Activated CD4-positive, alpha-beta T cell treated with anti-CD3 and anti-CD28 coated beads, Interleukin-2, amount 50 U/mL, for 4 hours (primary cell): ENCODE measurements around the gene MAPKBP1.
"Not testable (repeated sequence)": the region's sequence is repeated elsewhere in the genome, so short reads cannot be mapped to it uniquely, and the experiment has no call there.

Source experiments
- DNase-seq, 2 experiments: peaks; one replicate each; pipeline ENCODE4 v3.0.0-alpha.2; 2020

The MAPKBP1 gene, protein sequence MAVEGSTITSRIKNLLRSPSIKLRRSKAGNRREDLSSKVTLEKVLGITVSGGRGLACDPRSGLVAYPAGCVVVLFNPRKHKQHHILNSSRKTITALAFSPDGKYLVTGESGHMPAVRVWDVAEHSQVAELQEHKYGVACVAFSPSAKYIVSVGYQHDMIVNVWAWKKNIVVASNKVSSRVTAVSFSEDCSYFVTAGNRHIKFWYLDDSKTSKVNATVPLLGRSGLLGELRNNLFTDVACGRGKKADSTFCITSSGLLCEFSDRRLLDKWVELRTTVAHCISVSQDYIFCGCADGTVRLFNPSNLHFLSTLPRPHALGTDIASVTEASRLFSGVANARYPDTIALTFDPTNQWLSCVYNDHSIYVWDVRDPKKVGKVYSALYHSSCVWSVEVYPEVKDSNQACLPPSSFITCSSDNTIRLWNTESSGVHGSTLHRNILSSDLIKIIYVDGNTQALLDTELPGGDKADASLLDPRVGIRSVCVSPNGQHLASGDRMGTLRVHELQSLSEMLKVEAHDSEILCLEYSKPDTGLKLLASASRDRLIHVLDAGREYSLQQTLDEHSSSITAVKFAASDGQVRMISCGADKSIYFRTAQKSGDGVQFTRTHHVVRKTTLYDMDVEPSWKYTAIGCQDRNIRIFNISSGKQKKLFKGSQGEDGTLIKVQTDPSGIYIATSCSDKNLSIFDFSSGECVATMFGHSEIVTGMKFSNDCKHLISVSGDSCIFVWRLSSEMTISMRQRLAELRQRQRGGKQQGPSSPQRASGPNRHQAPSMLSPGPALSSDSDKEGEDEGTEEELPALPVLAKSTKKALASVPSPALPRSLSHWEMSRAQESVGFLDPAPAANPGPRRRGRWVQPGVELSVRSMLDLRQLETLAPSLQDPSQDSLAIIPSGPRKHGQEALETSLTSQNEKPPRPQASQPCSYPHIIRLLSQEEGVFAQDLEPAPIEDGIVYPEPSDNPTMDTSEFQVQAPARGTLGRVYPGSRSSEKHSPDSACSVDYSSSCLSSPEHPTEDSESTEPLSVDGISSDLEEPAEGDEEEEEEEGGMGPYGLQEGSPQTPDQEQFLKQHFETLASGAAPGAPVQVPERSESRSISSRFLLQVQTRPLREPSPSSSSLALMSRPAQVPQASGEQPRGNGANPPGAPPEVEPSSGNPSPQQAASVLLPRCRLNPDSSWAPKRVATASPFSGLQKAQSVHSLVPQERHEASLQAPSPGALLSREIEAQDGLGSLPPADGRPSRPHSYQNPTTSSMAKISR (N-terminal part only)

DNA sequence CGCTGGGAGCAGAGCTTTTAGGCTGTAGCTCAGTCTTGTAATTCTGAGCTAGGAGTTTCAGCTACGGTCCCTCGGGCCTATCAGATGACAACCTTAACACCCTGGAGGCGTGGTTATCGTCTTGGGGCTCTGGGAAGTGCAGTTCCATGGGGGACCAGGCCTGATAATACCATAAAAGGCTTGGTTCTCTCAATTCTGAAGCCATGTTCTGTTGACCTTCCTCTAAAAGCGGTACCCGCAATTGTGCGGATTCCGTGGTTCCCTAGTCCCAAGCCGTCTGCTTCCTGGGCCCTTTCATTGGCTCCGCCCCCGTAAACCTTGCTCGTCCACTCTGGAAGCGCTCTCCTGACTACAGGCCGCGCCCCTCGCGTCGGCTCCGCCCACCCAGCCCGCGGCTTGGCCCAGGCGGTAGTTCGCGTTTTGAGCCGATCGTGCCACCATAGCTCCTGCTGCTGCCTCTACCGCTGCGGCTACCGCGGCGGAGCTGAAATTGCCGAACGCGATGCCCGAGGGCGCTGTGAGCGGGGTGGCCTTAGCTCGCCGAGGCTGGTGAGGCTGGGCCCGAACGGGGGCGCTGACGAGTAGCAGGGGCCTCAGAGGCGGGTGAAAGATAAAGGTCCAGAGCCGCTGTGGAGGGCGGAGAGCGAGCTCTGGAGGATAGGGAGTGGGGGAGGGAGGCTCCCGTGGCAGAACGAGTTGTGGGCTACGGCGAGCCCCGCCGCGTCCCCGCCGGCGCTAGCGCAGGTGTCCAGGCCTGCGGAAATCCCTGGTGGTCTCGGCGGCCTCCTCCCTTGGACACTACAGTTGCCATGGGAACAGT, at the start of gene MAPKBP1:
Gene MAPKBP1 (plus strand): TSS at position 423 of the 820 bp plus-strand sequence. CDS start 792 bp downstream, outside the sequence.
- peak; percentile 95 for DNase-seq

DNA sequence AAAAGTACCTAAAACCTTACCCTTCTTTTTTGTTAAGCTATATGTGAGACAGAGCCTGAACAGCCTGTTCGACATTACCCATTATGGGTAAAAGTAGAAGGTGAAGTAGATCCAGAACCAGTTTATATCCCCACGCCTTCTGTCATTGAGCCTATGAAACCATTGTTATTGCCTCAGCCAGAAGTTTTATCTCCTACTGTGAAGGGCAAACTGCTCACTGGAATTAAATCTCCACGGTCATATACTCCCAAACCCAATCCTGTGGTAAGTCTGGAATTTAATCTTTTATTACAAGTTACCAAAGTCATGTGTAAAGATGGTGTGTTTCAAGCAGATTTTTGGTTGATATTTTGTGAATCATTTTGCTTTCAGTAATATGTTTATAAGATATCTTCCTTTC, 47.1 kb upstream of the MAPKBP1 start:
- DNase-seq = no peak

DNA sequence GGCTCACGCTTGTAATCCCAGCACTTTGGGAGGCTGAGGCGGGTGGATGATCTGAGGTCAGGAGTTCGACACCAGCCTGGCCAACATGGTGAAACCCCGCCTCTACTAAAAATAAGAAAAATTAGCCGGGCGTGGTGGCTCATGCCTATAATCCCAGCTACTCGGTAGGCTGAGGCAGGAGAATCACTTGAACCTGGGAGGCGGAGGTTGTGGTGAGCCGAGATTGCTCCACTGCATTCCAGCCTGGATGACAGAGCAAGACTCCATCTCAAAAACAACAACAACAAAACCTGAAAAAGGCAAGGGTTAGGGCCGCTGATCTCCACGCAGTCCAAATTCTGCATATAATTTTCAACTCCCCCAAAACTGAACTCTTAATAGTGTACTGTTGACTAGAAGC, 46.2 kb upstream of the MAPKBP1 start:
- not testable (repeated sequence) for DNase-seq

DNA sequence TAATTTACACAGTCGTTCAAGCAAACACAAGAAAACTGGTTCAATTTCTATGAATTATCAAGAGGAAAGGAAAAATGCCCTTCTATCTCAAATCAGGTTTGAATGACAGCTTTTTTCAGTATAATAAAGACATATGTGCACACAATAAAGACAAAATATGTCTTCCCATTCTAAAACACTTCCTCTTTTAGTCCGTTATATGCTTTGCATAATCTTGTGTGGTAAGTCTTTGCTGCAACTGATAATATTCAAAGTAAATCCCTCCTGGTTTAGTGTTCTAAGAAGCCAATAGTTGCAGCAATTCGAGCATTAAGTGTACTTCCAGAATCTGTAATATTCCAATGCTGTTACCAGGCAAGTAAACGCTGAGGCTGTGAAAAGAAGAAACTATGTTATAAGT, 43.7 kb upstream of the MAPKBP1 start:
- no peak for DNase-seq

DNA sequence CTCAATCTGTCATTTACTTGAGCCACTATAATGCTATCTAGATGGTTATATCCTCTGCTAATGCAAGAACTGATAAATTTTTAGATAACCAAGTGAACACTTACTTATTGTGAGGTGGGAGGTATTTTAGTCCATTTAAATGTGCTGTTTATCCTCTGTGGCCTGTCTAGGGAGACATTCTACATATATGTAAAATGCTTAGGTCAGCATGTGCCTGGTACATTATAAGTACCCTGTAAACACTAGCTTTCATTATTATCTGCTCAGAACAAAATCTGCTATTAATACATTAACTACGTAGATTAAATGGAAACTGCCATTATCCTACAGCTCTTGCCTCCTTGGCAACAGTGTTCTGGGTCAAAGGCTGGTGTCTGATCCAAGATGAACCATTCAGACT, 41.8 kb upstream of the MAPKBP1 start:
- no peak for DNase-seq

DNA sequence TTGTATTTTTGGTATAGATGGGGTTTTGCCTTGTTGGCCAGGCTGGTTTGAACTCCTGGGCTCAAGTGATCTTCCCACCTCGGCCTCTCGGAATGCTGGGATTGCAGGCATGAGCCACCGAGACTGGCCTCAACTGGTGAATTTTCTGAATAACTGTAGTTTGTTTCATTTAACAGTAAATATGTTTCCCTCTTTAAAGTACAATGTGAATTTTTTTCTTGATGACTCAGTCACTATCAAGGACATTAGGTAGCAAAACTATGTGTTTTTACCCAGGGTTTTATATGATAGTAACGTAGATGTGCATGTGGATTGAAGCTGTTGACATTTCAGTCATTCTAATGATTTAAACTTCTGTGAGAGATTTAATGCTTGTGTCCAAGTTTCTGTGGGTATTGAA, 40.2 kb upstream of the MAPKBP1 start:
- DNase-seq = no peak

DNA sequence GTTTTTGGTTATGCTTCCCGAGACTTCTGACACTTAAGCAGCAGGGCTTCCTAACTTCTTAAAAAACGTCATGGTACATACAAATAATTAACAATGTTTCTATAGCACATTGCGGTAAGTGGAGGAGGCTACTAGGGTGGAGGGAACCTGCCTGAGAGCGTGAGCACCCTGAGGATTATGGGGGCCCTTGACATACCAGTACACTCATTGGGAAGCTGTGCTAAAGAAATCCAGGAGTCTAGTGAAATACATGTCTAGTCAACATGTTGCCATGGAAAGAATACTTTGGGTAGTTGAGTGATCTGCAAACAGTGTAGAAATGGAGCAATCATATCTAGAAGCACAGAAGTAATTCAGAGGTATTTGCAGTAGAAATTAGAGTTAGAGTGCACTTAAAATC, 39.2 kb upstream of the MAPKBP1 start:
- no peak for DNase-seq

DNA sequence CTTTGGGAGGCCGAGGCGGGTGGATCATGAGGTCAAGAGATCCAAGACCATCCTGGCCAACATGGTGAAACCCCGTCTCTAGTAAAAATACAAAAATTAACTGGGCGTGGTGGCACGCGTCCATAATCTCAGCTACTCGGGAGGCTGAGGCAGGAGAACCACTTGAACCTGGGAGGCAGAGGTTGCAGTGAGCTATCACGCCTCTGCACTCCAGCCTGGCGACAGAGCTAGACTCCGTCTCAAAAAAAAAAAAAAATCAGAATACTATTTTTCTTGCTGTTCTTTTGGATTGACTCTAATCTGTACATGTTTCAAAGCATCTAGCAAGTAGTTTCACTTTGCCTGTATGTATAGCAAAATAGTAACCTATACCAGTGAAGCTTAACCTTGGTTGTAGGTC, 38.8 kb upstream of the MAPKBP1 start:
- not testable (repeated sequence) for DNase-seq

DNA sequence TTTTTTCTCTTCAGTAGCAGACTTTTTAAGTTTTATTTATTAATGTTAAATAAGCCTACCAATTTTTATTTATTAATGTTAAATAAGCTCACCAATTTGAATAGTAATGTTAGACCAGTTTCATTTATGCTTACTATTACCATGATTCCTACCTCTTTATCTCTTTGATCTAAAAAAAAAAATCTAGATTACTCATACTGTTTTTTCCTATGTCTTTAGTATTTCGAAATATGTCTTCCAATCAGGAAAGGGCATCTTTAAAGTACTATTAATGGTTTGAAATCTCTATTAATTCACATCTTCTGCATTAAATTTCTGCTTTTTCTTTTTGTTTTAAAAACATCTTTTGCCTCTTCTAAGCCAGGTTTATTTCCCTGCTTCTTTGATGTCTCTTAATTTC, 27.5 kb upstream of the MAPKBP1 start:
- DNase-seq = no peak

DNA sequence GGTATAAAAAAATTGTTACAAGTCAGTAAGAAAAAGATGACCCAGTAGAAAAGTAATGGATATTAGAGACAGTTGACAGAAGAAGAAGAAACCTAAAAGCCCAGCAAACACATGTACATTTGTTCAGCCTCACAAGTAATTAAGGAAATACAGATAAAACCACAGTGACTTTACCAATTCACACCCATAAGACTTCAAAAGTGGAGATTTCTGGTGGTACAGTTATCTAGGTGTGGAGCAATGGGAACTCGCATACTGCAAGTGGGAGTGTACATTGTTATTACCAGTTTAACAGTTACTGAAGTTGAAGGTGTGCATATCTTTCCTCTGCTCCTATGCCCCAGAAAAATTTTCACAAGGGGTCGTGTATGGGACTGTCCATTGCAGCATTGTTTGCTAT, 18.1 kb upstream of the MAPKBP1 start:
- DNase-seq = no peak

DNA sequence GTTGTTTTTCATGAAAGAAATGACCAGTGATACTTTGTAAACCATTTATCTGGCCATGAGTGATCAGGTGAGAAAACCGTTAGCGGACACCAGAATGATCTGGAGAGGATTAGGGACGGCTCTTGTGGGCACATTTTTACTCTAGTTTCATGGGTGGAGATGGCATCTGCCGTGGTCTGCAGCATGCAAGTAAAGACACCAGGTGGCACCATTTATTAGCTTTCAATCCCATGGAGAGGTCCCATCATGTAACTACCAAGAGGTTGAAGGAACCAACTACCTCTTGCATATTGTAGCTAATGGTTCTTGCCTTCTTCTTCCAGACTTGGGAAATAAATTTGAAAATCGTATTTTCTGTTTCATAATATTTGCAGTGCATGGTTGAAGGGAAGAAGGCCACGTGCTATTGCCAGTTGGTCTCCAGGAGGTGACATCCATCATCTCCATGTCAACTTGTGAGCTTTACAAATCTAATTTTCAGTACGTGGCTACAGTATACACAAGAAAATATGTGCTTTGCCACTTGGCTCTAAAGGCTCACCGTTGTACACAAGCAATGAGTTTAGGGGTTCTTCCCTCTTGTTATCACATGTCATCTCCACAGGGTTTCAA, 1.5 kb upstream of the MAPKBP1 start:
- peak; percentile 45 to 53 for DNase-seq

DNA sequence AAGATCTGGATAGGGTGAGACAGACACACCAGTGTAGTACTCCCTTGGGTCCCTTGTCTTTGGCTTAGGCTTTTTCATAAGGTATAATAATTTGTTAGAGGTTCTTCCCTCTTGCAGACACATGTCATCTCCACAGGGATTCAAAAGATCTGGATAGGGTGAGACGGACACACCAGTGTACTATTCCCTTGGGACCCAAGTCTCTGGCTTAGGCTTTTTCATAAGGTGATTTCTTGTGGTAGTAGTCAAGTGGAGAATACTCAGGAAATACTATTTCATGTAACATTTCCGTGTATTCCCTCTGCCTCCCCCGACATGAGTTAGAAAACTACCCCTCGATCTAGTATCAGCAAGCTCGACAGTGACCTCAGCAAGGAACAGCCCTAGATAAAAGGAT, 954 bp upstream of the MAPKBP1 start:
- DNase-seq = no peak

DNA sequence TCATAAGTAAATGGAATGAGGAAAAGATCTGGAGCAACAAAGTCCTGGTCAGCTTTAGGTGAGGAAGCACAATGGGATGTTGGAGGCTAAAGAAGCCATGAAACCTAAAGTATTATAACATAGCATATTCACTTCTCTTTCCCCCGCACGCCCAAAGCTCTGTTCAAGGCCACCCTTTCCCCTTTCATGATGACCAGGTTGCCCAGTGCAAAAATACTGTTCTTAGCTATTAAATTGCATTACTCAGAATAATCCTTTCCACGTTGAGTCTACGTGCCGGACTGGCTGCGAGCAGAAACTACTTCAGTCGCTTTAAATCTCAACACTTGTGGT, 589 bp upstream of the MAPKBP1 start:
- no peak for DNase-seq

DNA sequence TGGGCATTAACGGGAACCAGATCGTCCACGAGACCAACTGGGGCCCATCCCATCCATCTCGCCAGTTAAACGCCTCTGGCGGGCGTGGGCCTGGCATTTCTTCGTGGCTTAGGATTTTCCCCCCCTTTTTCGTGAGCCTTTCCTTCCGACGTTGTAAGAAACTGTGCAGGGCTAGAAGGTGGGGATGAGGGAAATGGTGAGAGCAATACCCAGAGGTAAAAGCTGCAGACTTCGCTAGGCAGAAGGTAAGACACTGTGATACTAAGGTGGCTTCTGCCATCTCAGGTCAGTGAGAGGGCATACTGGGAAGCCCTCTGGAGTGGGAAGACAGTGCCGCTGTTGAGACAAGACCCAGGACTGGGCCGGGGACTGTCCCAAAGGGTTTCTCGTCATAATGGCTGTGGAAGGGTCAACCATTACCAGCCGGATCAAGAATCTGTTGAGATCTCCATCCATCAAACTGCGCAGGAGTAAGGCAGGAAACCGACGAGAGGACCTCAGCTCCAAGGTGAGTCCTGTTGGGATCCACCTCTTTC, 666 bp downstream of the MAPKBP1 start:
- DNase-seq = peak in 1 of 2 experiments; percentile 3

DNA sequence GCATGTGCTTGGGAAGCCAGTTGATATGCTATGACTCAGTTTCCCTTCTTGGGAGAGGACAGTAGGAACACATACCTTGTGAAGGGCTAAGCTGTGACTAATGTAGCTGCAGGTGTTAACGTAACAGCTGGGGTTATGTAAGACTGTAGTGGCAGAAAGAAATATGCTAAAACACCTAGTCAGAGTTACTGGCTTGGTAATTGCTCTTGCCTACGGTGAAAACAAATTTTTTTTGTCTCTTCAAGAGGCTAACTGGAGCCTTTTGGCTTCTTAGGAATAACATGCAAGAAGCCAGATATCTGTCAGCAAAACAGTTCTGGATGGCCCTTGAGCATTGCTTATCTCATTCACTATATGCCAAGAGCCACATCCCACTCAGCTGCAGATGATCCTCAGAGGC, 1.4 kb downstream of the MAPKBP1 start:
- DNase-seq = no peak

DNA sequence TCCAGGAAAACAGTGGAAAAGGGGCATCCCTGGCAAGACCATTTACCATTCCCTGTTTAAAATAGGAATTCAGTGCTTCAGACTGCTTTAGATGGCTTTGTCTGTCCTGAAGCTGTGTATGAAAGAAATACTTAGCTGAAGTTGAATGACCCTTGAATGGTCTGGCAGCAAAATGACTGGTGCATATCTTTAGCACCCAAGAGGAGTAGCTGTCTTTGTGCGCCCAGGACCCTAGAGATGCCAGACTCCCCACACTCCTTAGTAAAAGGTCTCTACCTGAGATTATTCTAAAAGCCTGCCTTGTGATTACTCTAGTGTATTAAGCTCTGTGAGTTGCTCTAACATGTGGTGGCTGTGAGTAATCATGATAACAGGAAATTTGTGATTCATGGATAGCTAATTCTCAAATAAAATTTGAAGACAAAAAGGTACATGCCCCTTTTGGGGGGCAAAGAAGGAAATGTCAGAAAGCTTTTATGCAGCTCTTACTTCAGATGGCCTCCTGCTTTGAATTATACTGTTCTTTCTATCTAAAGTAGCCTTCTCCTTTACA, 3.2 kb downstream of the MAPKBP1 start:
- no peak for DNase-seq

DNA sequence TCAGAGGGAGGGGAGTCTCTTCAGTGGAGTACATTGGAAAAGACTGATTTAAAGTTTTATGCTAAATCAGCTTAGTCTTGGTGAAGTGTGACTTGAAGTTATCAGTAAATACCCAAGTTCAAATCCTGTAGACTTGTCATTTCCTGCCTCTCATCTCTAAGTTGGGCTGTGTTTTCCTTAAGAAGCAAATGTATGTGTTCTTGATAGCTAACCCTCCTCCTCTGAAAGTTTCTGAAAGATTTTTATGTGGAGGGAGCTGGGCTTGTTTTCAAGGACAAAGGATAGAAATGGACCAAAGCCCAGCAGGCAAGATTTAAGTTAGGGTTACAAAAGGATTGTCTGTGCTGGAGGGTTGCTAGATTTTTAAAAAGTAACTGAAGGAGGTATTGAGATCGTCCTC, 4.2 kb downstream of the MAPKBP1 start:
- no peak for DNase-seq

DNA sequence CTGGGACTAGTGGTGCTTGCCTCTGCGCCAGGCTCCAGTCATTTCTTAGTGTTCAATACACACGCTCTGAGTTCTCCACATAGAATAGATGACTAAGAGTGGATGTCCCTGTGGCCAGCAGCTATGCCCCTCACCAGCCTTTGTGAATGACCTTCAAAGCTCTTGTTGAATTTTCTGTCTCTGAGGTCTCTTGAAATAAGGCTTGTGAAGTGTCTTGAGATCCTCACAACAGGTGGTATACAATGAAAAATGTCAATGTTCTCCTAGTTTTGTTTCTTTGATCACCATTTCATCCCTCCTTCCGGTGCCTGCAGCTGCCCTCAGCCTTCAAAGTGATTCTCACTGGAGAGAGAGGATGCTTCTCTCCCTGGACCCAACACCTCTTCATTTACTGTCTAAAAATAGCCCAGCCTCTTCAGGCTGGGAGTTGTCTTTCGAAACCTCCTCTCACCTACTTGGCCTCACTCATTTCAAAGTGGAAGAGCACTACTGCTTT, 5.4 kb downstream of the MAPKBP1 start:
- DNase-seq = no peak

DNA sequence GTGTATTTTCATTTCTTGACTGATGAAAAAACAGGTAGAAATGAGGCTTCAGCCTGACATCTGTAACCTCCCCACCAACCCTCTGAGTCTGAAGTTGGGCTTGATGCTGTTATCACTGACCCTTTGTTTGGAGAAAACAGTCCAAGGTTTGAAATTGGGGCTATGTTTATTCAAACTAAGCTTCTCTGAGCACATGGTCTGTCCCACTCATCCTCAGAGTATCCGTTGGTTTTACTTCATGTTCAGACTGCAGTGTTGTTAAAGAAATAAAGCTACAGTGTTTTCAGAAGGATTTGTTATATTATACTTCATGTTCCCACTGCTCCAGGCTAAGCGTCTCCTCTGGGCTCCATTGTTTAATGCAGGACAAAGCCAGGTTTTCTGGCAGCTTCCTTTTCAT, 6.0 kb downstream of the MAPKBP1 start:
- no peak for DNase-seq

DNA sequence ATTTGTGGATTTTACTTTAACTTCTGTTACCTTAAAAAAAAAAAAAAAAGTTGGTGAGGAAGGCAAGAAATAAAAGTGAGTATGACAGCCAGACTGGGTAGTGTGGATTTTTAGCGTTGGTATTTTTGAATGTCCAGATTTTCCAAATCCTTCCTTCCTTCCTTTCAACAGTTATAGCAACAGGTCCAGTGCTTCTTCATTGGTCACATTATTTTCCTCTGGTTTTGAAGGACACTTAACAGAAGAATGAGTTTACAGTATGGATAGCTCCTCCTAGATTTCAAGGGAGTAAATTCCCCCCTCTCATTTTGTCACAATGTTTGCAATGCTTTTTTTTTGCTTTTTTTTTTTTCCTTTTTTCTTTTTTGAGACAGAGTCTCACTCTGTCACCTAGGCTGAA, 6.4 kb downstream of the MAPKBP1 start:
- DNase-seq = no peak
